Daoy (cell line): ENCODE data around the gene POLR3B. TPM values are rescaled to one million over a fixed set of nuclear protein-coding genes. Genes with fewer than 3 reads are reported as not detected.

Experiments
- DNase-seq: peaks from one replicate; pipeline ENCODE4 v3.0.0-alpha.2; 2015; ENCODE audit warnings: low read depth
- total RNA-seq: library from RNA; depleted of rRNA; stranded (reverse); fragments of >200 nt; shearing (Covaris generic); gene quantifications from 2 replicates; pipeline ENCODE4 v1.2.3, GENCODE V29; 2014

The POLR3B gene
- total RNA-seq, 1 experiment from 2014 or later: 17.5 TPM

DNA sequence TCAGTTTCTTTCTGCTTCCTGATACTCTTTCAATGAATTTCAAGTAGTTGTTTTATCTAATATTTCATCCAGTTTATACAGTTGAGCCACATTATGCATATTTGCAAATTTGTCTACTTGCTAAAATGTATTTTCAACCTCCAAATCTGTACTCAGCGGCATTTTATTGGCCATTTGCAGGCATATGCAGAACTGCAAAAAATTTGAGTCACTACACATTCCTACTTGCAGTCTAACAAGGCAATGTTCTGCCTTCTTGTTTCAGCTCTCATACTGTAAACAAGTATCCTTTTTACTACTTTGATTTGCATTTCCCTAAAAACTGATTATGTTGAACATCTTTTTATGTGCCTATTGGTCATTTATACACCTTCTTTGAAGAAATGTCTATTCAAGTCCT lies 55.0 kb downstream of the POLR3B start:
- no peak for DNase-seq

DNA sequence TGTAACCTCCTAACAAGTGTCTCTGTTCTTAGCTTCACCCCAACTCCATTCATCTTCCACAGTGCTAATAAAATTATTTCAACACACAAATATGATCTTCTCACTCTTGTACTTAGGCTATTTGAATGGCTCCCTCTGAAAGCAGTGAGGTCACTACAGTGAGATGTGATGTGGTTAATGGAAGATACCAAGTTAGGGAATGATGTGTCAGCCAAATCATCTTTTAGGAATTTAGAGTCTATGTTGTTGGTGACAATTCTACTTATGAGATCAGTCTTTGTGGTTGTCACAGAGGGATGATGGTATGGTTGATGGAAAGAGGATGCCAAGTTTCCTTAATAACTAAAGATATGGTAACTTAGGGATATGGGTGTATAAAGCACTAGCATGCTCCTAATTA lies 57.6 kb downstream of the POLR3B start:
- peak; percentile 77 for DNase-seq

DNA sequence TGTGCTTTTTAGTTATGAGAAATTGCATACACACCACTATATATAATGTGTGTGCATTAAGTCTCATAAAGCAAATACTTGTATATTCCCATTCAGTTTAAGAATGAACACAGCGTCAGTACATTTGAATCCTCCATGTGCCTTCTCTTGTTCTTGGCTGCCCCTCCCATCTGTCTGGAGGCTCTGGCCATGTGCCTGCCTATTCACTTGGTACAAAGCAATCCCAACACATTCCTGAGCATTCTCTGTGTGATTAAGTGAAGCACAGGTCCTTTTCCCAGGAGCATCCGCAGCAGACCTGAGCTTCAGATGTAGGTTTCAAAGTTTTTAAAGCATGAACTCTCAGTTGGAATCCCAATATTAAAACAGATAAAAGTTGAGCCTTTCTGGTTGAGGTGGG lies 58.7 kb downstream of the POLR3B start:
- peak; percentile 42 for DNase-seq

DNA sequence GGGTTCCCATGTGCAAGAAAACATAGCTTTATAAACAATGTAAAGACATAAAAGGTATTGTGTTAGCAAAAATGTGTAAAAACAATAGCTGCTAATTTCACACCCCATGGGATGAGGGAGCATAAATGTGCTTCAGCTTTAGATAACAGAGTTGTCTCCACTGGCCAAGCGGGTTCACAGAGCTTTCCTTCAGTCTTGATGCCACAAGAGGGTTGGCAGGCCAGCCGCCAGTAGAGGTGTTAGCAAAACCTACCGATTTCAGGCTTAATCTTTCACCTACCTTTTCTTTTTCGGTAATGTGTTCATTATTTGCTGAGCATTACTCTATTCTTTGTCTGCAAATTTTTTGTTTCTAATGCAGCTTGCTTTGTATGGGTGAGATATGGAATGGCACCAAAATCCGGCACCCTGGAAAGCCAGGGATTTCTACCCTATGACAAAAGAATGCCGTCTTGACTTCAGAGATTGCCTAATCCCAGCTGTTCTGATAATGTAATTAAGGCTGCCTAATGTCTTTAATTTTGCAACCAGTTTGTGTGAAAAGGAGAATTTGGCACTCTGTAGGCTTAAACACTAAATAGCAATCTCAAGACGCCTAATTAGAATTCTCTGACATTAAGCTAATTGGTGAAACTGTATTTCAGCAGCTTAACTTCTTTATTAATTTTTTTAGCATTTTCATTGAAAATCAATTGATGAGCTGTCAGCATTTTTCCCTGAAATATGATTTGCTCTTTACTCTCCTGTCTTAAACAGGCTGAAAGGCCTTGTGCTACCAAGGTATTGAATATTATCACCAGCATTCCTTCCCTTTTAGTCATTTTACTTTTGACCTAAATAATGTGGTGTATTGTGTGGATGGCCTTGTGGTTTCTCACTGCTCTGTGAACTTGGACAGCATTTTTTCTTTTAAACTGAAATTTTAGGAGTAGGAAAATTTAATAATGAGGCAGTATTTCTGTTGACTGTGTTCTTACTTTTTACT lies 60.7 kb downstream of the POLR3B start:
- DNase-seq: peak; percentile 69

DNA sequence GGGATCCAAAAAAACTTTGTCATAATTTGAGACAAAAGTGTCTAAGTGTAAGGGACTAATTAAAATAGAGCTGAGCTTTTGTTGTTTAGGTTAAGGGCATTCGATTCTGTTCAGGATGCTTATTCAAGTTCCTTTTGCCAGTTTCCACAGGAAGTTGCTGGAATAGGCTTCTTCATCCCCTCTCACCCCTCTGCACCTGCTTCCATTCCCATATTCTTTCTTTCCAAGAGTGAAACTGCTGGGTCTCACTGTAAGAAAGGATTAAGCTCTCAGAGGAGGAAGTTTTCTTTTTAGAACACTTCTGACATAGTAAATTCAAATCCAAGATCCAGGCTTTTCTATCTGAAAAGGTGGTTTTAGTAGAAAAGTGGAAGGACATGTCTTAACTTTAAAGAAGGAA lies 61.4 kb downstream of the POLR3B start:
- DNase-seq: peak; percentile 8

DNA sequence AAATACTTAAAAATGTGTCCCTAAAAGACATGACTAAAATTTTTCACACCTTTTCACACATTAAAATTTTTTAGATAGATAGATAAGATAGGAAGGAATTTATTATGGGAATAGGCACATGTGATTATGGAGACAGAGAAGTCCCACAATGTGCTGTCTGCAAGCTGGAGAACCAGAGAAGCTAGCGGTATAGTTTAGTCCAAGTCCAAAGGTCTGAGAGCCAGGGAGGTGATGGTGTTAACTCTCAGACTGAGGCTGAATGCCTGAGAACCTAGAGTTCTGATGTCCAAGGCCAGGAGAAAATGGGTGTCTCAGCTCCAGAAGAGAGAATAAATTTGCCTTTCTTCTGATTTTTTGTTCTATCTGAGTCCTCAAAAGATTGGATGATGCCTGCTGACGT lies 65.7 kb downstream of the POLR3B start:
- DNase-seq: no peak

DNA sequence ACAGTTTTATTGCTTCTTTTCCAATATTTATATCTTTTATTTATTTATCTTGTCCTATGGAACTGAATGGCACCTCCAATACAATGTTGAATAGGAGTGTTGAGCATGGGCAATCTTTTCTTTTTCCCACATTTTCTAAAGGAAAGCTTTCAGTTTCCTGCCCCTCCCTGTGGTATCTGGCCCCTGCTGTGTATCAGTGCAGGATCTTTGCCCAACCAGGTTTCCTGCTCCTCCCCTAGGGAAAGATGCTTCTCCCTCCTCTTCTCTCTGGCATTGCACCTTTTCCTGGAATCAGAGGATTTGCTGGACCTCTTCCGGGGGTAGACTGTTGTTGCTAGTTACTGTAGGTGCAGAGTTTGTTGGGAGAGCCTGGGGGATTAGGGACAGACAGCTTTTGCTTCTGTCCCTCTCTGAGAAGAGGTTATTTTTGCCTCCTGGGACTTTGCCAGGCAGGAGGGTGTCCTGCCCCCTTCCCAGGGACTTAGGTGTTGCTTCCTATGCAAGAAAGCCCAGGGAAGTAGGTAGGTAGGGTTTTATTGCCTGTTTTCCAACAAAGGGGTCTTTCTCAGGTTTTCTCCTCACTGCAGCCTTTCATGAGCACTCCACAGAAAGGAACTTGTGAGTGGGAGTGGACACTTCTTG lies 67.6 kb downstream of the POLR3B start:
- DNase-seq: peak; percentile 9

DNA sequence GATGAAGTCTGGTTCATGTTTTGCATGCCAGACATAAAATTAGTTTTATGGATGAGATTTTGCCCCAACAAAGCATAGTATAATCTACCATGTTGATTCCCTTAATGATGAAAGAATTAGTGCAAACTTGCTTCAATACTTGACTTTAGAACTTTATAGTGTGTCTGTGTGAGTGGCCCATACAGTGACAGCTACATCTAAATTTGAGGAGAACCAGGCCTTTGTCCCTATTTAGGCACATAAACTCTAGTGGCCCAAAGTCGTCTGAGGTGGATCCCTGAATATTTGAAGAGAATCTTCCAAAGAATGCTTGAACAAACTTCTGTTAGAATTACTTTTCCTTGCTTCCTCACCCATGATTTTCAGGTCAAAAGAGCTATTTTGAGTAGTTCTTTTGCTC lies 70.4 kb downstream of the POLR3B start:
- DNase-seq: no peak

DNA sequence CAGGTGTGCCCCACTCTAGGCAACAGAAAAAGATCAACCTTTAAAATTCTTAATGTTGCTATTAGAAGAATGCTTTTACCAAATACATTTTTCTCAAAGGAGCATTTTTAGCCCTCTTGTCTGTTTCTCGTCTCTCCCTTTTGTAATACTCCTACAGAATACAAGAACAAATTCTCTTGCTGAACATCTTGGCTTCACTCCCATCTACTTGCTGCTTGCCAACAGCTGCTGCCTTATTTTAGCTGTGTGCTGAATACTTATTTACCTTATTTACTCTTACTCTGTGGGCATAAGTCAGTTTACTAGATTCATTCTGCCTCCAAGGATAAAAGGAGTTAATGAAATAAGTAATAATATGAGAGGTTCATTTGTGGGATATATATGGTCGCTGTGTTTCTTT lies 70.8 kb downstream of the POLR3B start:
- DNase-seq: no peak

DNA sequence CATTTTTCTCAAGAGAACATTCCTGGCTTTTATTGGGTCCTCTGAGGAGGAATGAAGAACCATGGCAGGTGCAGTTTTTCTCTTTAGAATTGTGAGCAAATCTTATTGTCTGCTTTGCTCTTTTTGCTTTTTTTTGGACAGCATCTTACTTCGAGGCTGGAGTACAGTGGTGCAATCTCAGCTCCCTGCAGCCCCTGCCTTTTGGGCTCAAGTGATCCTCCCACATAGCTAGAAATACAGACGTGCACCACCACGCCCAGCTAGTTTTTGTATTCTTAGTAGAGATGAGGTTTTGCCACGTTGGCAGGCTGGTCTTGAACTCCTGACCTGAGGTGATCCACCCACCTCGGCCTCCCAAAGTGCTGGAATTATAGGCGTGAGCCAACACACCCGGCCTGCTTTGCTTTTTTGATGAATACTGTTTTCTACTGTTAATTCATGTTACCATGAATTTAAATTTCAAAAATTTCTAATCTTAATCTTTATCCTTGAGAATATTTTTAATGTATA lies 71.5 kb downstream of the POLR3B start:
- no peak for DNase-seq

DNA sequence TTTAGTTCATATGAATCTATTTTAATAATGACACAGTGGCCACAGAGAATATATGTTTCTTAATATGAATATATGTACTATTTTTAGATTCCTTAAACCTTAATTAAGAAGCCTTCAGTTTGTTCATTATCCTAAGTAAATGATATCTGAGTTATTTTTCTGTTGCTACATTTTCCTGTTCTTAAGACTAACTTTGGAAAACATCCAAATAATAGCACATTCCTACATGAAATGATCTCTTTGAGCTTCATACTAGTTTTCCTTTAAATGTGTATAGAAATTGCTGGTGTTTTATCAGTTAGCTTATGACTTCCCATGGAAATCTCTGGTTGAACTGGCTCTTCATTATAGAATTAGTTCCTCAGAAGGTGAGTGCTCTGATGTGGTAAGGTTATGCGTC lies 72.1 kb downstream of the POLR3B start:
- no peak for DNase-seq

DNA sequence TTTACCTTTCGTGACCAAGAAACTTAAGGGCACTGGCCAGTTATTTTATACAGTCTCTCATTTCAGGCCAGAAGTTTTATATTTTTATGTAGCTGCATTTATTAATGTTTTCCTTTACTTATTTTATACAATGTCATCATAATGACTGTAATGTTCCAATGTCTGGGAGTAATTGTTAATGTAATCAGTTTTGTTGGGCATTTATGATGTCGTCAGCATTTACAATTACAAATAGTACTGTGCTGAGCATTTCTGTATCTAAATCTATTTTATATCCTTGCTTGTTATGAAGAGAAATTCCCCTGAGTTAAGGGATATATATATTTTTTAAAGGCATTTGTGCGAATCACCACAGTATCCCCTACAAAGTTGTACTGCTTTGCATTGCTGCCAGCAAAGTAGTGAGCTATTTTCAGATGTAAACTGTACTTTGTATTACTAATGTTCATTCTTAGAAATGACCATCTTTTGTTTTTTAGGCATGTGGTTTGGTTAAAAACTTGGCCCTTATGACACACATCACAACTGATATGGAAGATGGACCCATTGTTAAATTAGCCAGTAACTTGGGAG lies 74.4 kb downstream of the POLR3B start:
- DNase-seq: no peak

DNA sequence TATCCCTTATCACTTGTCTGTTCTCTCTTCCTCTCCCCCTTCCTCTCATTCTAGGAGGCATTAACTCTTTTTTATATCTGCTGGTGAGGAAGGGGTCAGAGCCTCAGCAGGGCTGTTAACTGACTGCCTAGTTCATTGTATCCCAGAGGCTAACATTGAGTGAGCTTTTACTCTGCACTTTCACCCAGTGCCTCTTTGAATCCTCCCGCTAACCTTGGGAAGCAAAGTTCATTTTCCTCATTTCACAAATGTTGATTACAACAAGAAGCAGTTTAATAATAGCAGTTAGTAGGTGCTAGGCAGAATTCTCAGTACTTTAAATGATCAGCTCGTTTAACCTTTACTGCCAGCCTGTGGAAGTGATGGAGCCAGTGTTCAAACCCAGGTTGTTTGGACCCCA lies 75.5 kb downstream of the POLR3B start:
- no peak for DNase-seq

DNA sequence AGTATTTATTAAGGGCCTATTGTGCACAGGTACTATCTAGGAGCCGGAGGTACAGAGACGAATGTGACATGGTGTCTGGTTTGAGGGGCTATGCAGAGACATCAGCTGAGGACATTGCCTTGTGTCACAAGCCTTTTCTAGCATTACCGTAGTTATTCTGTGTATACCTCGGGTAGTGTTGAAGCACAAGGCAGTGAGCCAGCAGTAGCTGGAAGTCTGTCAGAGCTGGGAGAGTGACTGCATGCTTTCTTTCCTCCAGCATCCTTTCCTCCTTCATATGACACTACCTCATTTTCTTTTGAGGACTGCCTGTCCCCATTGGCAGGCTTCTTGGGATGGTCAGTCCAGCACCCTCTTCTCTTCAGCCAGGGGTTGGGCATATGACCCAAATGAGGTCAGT lies 77.0 kb downstream of the POLR3B start:
- no peak for DNase-seq

DNA sequence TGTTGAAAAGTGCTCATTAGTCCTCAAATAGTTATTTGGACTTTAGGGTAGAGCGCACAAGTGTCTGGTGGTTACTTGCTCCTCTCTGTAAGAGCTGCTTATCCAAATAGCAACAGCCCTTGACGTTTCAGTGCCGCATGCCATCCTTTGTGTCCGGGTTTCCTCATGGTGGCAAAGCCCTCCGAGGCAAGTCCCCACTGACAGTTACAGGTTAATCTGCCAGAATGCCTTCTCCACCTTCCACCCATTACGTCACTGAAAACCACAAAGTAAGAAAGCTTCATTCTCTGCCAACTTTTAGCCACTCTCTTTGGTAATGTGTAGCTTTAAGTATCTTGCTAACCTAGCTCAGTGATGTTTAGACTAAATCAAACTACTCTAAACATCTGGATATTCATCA lies 78.6 kb downstream of the POLR3B start:
- no peak for DNase-seq

DNA sequence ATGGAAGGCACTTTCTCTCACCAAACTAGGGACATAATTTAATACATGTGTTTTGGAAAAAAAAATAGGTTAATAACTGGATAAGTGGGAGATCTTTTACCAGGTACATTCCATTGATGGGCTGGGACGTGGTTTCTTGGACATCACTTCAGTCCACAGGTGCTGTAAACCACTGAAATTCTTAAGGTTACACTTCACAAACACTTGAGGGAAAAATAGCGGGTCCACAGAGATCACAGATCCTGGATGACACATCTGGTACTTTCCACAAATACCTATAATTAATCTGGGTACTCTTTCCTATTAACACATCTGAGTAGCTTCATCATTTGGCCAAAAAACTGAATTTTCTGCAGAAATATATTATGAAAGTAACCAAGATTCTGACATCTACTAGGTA lies 85.0 kb downstream of the POLR3B start:
- no peak for DNase-seq

DNA sequence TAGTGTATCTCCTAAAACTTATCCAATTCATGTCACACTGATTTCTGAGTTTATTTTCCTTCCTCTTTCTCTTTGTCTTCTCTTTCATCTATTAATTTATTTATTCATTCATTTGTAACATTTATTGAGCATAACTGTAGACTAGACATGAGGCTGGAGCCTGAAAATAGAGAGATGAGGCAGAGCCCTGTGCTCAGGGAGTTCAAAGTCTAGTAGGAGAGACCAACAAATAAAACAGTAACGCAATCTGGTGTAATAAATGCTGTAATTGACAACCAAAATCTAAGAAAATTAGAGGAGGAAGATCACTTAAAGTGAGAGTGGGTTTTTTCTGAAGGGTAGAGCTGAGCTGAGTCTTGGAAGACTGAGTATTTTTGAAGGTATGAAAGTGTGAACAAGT lies 87.5 kb downstream of the POLR3B start:
- no peak for DNase-seq

DNA sequence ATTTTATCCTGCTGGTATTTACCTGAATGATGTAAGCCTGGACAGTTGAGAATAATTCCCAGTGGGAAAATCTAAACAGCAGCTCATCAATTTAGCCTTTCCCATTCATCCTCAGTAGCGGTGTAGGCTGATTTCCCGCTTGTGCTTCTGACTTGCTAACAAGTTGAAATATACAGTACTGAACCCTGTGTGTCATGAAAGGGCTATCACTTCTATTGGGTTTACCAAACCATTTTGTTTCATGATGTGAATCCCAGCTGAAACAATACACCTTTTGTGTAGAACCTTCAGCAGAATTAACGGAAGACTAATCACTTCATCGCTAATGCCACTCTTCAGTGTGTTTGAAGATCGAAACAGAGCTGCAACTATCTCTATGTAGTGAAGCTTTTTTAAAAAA lies 88.4 kb downstream of the POLR3B start:
- DNase-seq: no peak

DNA sequence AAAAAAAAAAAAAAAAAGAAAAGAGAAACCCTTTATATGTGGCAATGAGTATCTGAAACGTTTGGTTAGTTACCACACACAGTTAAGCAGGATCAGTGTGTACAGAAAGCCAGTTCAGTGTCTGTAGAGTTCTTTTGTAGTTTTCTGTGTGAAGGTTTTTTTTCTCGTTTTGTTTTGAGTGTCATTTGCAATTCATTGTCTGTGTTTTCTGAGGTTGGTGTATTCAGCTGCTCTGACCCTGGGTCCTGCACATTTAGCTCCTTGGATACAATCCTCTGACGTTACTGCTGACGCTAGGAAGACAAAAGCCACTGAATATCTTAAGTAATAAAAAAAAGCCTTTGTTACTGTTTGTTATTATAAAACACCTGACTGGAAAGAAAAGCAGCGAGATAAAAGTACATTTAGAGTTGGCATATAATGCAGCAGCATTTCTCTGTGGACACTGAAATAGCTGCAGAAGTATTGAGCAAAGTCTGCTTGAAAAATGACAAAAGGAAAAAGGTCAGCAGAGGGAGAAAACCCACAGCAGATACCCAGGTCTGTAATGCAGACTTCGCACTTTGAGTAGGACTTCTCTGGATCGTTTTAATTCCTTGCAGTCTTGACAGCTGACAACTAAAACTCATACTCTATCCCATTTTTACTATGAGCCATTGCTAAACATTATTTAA lies 89.0 kb downstream of the POLR3B start:
- no peak for DNase-seq

DNA sequence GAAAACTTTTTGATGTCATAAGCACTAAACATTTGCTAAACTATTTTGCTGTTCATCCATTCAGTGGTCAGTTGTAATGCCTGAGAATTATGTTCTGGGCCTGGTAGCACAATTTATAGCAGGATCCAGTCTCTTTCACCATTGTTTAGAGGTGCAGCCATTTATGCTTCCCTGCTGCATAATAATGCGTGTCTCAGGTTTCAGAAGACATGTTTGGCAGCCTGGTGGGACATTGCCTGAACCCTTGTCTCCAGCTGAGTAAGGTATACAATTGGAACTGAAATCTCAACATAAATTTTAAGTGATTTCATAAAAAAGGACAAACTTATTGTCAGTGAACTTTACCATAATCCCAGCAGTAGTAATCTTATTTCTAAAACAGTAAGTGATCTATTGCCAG lies 94.8 kb downstream of the POLR3B start:
- no peak for DNase-seq

DNA sequence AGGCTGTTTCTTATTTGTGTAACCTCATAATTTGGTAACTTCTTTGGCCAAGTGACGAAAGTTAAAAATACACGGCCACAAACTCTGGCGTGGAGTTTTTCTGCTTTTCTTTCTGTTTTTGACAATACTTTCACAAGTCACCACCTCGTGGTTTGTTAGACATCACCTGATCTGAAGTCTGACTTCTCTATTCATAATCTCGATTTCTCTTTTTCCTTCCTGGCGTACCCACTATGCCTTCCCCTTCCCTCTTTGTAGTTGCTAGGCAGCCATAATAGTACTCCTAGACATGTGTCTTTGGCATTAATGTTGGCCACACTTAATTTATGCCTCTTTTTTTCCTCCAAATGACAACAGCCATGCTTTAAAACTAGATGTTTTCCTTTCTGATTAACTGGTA lies 97.6 kb downstream of the POLR3B start:
- DNase-seq: no peak

DNA sequence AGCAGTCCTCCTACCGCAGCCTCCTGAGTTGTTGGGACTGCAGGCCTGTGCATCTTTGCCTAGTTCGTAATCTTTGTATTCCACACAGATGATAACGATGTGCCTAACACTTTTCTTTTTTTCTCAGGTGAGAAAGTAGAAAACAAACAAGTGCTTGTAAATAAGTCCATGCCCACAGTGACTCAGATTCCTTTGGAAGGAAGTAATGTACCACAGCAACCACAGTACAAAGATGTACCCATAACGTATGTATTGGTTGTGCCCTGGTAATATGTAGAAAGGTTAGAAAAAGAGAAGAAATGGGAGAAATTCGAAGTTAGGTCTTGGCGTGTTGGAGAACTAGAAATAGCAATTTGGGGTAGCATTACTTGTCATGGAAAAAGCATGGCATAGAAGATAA lies 101.6 kb downstream of the POLR3B start:
- no peak for DNase-seq
